Tibial nerve (tissue), 4 donors: ENCODE measurements around the gene SLC2A6.

Experiments used
- EP300 ChIP-seq, 2 donors: sonication (generic); formaldehyde crosslinking; IDR thresholded peaks; one replicate each; pipeline ENCODE4 v1.6.1; 2017; ENCODE audit warnings: antibody characterized with exemption in 2 of 2, mild to moderate bottlenecking in 1 of 2
- POLR2A ChIP-seq, 2 donors: fragments of 450-650 bp; IDR thresholded peaks; one replicate each; pipeline ENCODE4 v1.6.1; 2017; ENCODE audit warnings: antibody characterized with exemption in 2 of 2, mild to moderate bottlenecking in 2 of 2, moderate library complexity in 2 of 2
- TF ChIP-seq, protein P1 (sequence below), 5 experiments: fragments of 200-600 bp in 3 of 5; fragments of 450-650 bp in 2 of 5; sonication (generic) in 3 of 5; IDR thresholded peaks; one replicate each; pipeline ENCODE4 v1.5.1; 2016 to 2019; ENCODE audit warnings: antibody characterized with exemption in 5 of 5, mild to moderate bottlenecking in 3 of 5, moderate library complexity in 2 of 5

DNA sequence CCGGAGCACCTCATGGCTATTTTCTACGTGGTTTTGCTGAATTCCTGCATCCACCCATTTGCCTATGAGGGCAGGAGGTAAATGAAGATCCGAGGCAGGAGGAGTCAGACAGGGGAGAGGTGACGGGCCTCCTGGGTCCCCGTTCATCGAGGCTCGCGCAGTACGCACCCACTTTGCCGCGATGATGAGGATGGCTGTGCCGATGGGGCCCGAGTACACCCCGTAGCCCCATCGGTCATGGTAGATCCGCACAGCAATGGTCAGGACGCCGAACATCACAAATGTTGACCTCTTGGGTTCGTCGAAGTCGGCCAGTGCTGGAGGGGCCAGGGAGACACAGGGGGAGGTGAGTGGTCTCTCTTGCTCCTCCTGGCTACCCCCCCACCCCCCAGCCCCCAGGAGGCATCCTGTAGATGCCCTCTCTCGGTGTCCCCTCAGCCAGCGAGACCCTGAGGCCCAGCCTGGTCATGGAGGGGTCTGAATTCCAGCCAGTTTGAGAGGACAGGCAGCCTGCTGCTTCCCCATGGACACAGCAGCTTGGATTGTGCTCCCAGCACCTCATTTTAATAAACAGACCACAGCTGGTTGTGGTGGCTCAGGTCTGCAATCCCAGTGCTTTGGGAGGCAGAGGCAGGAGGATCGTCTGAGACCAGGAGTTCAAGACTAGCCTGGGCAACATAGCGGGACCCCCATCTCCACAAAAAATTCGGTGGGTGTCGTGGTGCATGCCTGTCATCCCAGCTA is 40.0 kb upstream of the SLC2A6 start:
- TF ChIP-seq POLR2A (IDR thresholded peaks at IDR 0.05) (no peak), EP300 (IDR thresholded peaks at IDR 0.05) (no peak)
- TF ChIP-seq, protein P1, sequence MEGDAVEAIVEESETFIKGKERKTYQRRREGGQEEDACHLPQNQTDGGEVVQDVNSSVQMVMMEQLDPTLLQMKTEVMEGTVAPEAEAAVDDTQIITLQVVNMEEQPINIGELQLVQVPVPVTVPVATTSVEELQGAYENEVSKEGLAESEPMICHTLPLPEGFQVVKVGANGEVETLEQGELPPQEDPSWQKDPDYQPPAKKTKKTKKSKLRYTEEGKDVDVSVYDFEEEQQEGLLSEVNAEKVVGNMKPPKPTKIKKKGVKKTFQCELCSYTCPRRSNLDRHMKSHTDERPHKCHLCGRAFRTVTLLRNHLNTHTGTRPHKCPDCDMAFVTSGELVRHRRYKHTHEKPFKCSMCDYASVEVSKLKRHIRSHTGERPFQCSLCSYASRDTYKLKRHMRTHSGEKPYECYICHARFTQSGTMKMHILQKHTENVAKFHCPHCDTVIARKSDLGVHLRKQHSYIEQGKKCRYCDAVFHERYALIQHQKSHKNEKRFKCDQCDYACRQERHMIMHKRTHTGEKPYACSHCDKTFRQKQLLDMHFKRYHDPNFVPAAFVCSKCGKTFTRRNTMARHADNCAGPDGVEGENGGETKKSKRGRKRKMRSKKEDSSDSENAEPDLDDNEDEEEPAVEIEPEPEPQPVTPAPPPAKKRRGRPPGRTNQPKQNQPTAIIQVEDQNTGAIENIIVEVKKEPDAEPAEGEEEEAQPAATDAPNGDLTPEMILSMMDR (IDR thresholded peaks at IDR 0.05): no peak
